H1 (cell line): ENCODE measurements around the gene CARD11. TPM values are rescaled to one million over a fixed set of nuclear protein-coding genes. Genes with fewer than 3 reads are reported as not detected.

Experiments used
- ATF3 ChIP-seq: IDR thresholded peaks from 2 replicates; pipeline ENCODE4 v1.6.1; 2011; ENCODE audit warnings: low read depth, mild to moderate bottlenecking, low read length; ENCODE audit not compliant: insufficient read depth
- EZH2 ChIP-seq: fragments of 200-600 bp; sonication (generic); IDR thresholded peaks from 2 replicates; pipeline ENCODE4 v1.7.1; 2012; ENCODE audit warnings: low read depth, mild to moderate bottlenecking, moderate library complexity, low read length, inconsistent platforms; ENCODE audit not compliant: severe bottlenecking
- polyA plus RNA-seq, 7 experiments: library from polyadenylated mRNA; depleted of rRNA in 3 of 7; stranded (reverse) in 5 of 7; unstranded in 2 of 7; fragments of >200 nt in 5 of 7; fragments of 200-250 nt in 2 of 7; gene quantifications; 1 replicate in 5 of 7; 2 replicates in 1 of 7; 4 replicates in 1 of 7; pipeline versions ENCODE4 v1.2.1 to v1.2.3, GENCODE V29; 2011 to 2013; ENCODE audit warnings: missing spikeins in 2 of 7, mixed read lengths in 2 of 7
- total RNA-seq: library from RNA; stranded (reverse); fragmentation: NEBNext Ultra II Directional; extraction: Animal tissue kit (Norgen Biotek cat#: 25700); gene quantifications from 2 replicates; pipeline ENCODE4 v1.2.1, GENCODE V29; 2021

Gene CARD11
- total and polyA plus RNA-seq, 2 of the 8 experiments (the other 6 are each of a cell fraction or from before 2014, with no cell fraction given), result 12.6 to 29.8 TPM

DNA sequence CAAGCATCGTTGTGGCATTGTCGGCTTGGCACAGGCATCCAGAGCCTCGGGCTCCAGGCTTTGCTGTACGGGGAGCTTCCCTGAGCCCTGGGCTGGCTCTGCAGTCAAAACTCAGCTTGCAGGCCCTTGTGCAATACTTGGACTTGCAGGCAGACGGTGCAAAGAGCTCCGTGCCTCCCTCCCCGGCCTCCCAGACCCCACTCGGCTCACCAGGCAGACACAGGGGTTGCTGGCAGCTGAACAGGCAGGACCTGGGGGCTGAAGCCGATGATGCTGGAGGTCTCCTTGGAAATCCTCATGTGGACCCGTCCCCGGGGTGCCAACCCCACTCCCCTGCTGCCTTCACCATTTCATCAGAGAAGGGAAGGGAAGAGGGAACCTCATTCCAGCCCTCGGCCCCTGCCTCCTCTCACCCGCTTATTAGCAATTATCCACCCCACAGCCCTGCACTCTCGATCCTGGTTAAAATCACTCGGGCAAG is 139.9 kb downstream of the CARD11 start (continued):
- TF ChIP-seq ATF3 (no peak), EZH2 (no peak)
